Measurements from ENCODE around the gene MYO6. TPM values are rescaled to one million over a fixed set of nuclear protein-coding genes. Genes with fewer than 3 reads are reported as not detected.

MYO6 gene
- total and polyA plus RNA-seq, 12 donors = 11.1 to 27.1 (median 16.2) TPM

- Histone ChIP-seq H3K4me1 (replicated peaks in 1 of 2) (peaks cover 0 to 12% of the 10 kb centered on the region in 2 donors), H3K27ac (no peak overlapping the region), H3K4me3 (no peak overlapping the region), H3K27me3 (no peaks in the 10 kb centered on the region), H3K9me3 (replicated peaks in 1 of 3) (no peaks in the 10 kb centered on the region), H3K36me3 (replicated peaks in 1 of 2) (no peaks in the 10 kb centered on the region)
- intact Hi-C loops (cut with DNase I) = no loop called here
- DNase-seq = no peak
- TF ChIP-seq CTCF (IDR thresholded peaks at IDR 0.05) (no peak), POLR2A (IDR thresholded peaks at IDR 0.05) (no peak)
- 60 to 89% (median 78%) methylated on average over 2 of the region's 2 CpGs for WGBS, 4 donors
Observed at GRCh38 chr6:75751443-75751842, 2.4 kb downstream of the MYO6 start.

- WGBS, 4 donors = 82 to 91% (median 88%) methylated on average over 3 of the region's 3 CpGs
- Histone ChIP-seq H3K36me3 (replicated peaks in 1 of 2) (no peaks in the 10 kb centered on the region), H3K4me1 (replicated peaks in 1 of 2) (peaks cover 0 to 12% of the 10 kb centered on the region in 2 donors), H3K27ac (no peak overlapping the region), H3K9me3 (replicated peaks in 1 of 3) (no peaks in the 10 kb centered on the region), H3K4me3 (no peak overlapping the region), H3K27me3 (no peaks in the 10 kb centered on the region)
- DNase-seq = no peak
- TF ChIP-seq CTCF (IDR thresholded peaks at IDR 0.05) = no peak
- no peak for TF ChIP-seq POLR2A (IDR thresholded peaks at IDR 0.05)
- intact Hi-C loops (cut with DNase I) = no loop called here
Observed at GRCh38 chr6:75752365-75752764, 3.3 kb downstream of the MYO6 start.

- Histone ChIP-seq H3K36me3 (replicated peaks in 1 of 2) (no peaks in the 10 kb centered on the region), H3K9me3 (replicated peaks in 1 of 3) (no peaks in the 10 kb centered on the region), H3K27me3 (no peaks in the 10 kb centered on the region), H3K4me1 (replicated peaks in 1 of 2) (peaks cover 0 to 13% of the 10 kb centered on the region in 2 donors), H3K27ac (no peak overlapping the region), H3K4me3 (no peak overlapping the region)
- intact Hi-C loops (cut with DNase I) = no loop called here
- WGBS, 4 donors = 80 to 91% (median 90%) methylated on average over 5 of the region's 5 CpGs
- no peak for DNase-seq
- TF ChIP-seq CTCF (IDR thresholded peaks at IDR 0.05) (no peak), POLR2A (IDR thresholded peaks at IDR 0.05) (no peak)
Observed at GRCh38 chr6:75755704-75756103, 6.7 kb downstream of the MYO6 start.

- Histone ChIP-seq H3K27ac (no peak overlapping the region), H3K27me3 (no peaks in the 10 kb centered on the region), H3K4me3 (no peak overlapping the region), H3K9me3 (replicated peaks in 1 of 3) (no peaks in the 10 kb centered on the region), H3K4me1 (replicated peaks in 1 of 2) (peaks cover 0 to 10% of the 10 kb centered on the region in 2 donors), H3K36me3 (replicated peaks in 1 of 2) (no peaks in the 10 kb centered on the region)
- no peak for TF ChIP-seq CTCF (IDR thresholded peaks at IDR 0.05)
- TF ChIP-seq POLR2A (IDR thresholded peaks at IDR 0.05) = no peak
- WGBS, 4 donors = 93 to 100% (median 95%) methylated on average over 3 of the region's 3 CpGs
- no peak for DNase-seq
- intact Hi-C loops (cut with DNase I) = no loop called here
Observed at GRCh38 chr6:75757295-75757694, 8.3 kb downstream of the MYO6 start.

Measured in adrenal gland (tissue), 12 donors.